K562 (cell line): ENCODE data around the gene ERP44. TPM values are rescaled to one million over a fixed set of nuclear protein-coding genes. Genes with fewer than 3 reads are reported as not detected.

Source experiments
- ATAC-seq: fragments of 200-7000 bp; cut with Tn5 transposase; 3 replicates; pipeline ENCODE4 v1.9.1; 2020; ENCODE audit warnings: moderate library complexity
- BruUV-seq: library from RNA; stranded (reverse); fragments of 400-500 nt; replicated peaks from 2 replicates; lab custom pipeline; 2021; lab: Mats Ljungman, UMichigan
- CTCF ChIA-PET: fragments of 300-600 bp; formaldehyde crosslinking; extraction: SDS; loops from one replicate; lab custom pipeline; 2021; ENCODE audit warnings: low intra/inter-chr PET ratio; lab: Yijun Ruan, JAX
- POLR2A ChIA-PET: fragments of 300-600, 350-650 bp; sonication (Branson Sonifier 250); formaldehyde crosslinking; extraction: SDS; loops from one replicate; lab custom pipeline; 2021; ENCODE audit warnings: antibody characterized with exemption, inconsistent platforms; lab: Yijun Ruan, JAX
- DNase-seq, 4 experiments: peaks; one replicate each; pipeline versions ENCODE4 v3.0.0 to v3.0.0-alpha.2; 2011 to 2018; ENCODE audit warnings: low spot score in 3 of 4, mixed read lengths in 3 of 4; ENCODE audit errors: extremely low read depth in 1 of 4
- FAIRE-seq: peaks from 2 replicates; lab custom pipeline; 2011; peaks lifted over from hg19 to GRCh38; lab: Jason Lieb, UNC
- H2AFZ ChIP-seq: 2 replicates; pipeline ENCODE4 v1.6.0; 2011; ENCODE audit warnings: low read depth, low read length, control low read depth, inconsistent platforms
- H3K27ac ChIP-seq: fragments of 200-600 bp; 3 replicates; pipeline ENCODE4 v1.8.0; 2011; ENCODE audit warnings: low read depth, mild to moderate bottlenecking, control low read depth, inconsistent platforms, low read length, moderate library complexity, mixed read lengths; ENCODE audit errors: extremely low read depth
- H3K27me3 ChIP-seq, 2 experiments: fragments of 300-600 bp in 1 of 2; 2 replicates in 1 of 2; 3 replicates in 1 of 2; pipeline versions ENCODE4 v1.6.0 to v1.8.0; 2011; ENCODE audit warnings: inconsistent platforms in 2 of 2, low read length in 2 of 2, mild to moderate bottlenecking in 1 of 2, mixed read lengths in 1 of 2, moderate library complexity in 1 of 2; ENCODE audit not compliant: control insufficient read depth in 2 of 2, insufficient read depth in 2 of 2
- H3K36me3 ChIP-seq: fragments of 300-600 bp; 3 replicates; pipeline ENCODE4 v1.8.0; 2011; ENCODE audit warnings: mild to moderate bottlenecking, low read length, inconsistent platforms; ENCODE audit not compliant: control insufficient read depth, insufficient read depth
- H3K4me1 ChIP-seq, 2 experiments: fragments of 200-600 bp in 1 of 2; replicated peaks in 1 of 2; 2 replicates in 1 of 2; 3 replicates in 1 of 2; pipeline versions ENCODE4 v1.5.1 to v1.8.0; 2011; ENCODE audit warnings: inconsistent platforms in 2 of 2, low read length in 2 of 2, mild to moderate bottlenecking in 1 of 2, mixed read lengths in 1 of 2, moderate library complexity in 1 of 2; ENCODE audit not compliant: control insufficient read depth in 2 of 2, insufficient read depth in 2 of 2
- H3K4me2 ChIP-seq: 2 replicates; pipeline ENCODE4 v1.6.1; 2011; ENCODE audit warnings: low read length, control low read depth, inconsistent platforms, mixed read lengths; ENCODE audit not compliant: insufficient read depth
- H3K4me3 ChIP-seq: fragments of 200-600 bp; sonication (generic), shearing (Covaris generic); 2 replicates; pipeline ENCODE4 v1.5.1; 2016; ENCODE audit warnings: control low read depth, inconsistent platforms
- H3K79me2 ChIP-seq: fragments of 200-600 bp; 3 replicates; pipeline ENCODE4 v1.8.0; 2011; ENCODE audit warnings: low read length, inconsistent platforms; ENCODE audit not compliant: control insufficient read depth, insufficient read depth
- H3K9ac ChIP-seq, 2 experiments: 2 replicates each; pipeline versions ENCODE4 v1.6.0 to v1.6.1; 2011; ENCODE audit warnings: low read depth in 2 of 2, low read length in 2 of 2, control low read depth in 1 of 2, inconsistent platforms in 1 of 2, mild to moderate bottlenecking in 1 of 2, mixed read lengths in 1 of 2; ENCODE audit not compliant: insufficient read depth in 1 of 2
- H3K9me1 ChIP-seq: one replicate; pipeline ENCODE4 v1.6.0; 2011; ENCODE audit warnings: inconsistent platforms, mild to moderate bottlenecking, low read length, moderate library complexity; ENCODE audit not compliant: control insufficient read depth, insufficient read depth
- H3K9me3 ChIP-seq: replicated peaks from 2 replicates; pipeline ENCODE4 v1.5.1; 2011; ENCODE audit warnings: low read depth, low read length, inconsistent platforms; ENCODE audit not compliant: control insufficient read depth, insufficient read depth
- H4K20me1 ChIP-seq: replicated peaks from 2 replicates; pipeline ENCODE4 v1.6.1; 2011; ENCODE audit warnings: low read length, inconsistent platforms, mixed read lengths; ENCODE audit not compliant: control insufficient read depth, insufficient read depth
- BHLHE40 ChIP-seq: IDR thresholded peaks from 2 replicates; pipeline ENCODE4 v1.6.1; 2011; ENCODE audit warnings: low read length, improper control_type of control experiment
- CBX3 ChIP-seq, 2 experiments: IDR thresholded peaks; 1 replicate in 1 of 2; 2 replicates in 1 of 2; pipeline ENCODE4 v1.6.1; 2012; ENCODE audit warnings: inconsistent platforms in 2 of 2, low read length in 2 of 2, borderline replicate concordance in 1 of 2, control low read depth in 1 of 2
- CEBPB ChIP-seq: fragments of 450-650 bp; IDR thresholded peaks from 2 replicates; pipeline ENCODE4 v1.6.1; 2016; ENCODE audit warnings: missing genetic modification characterization, missing compliant biosample characterization
- NKRF ChIP-seq: fragments of 450-650 bp; IDR thresholded peaks from 2 replicates; pipeline ENCODE4 v1.6.1; 2016; ENCODE audit warnings: borderline replicate concordance
- ZNF212 ChIP-seq: fragments of 450-650 bp; formaldehyde crosslinking; IDR thresholded peaks from 2 replicates; pipeline ENCODE4 v1.4.0; 2020; ENCODE audit warnings: mild to moderate bottlenecking
- ZNF23 ChIP-seq: fragments of 250-450 bp; sonication (Bioruptor Pico); IDR thresholded peaks from 2 replicates; pipeline ENCODE4 v1.4.0; 2020; ENCODE audit warnings: mild to moderate bottlenecking
- WGBS: fragments of 100-300 bp; shearing (Covaris generic); methylation state at CpG from one replicate; pipeline ENCODE4 v1.1.6; 2016; ENCODE audit warnings: low coverage, mixed read lengths; ENCODE audit not compliant: insufficient coverage; ENCODE audit errors: missing lambda C conversion rate; 5-methylcytosine and 5-hydroxymethylcytosine counted together
- in situ Hi-C: fragments of 300-500 bp; cut with MboI; formaldehyde crosslinking; loops from 4 replicates; pipeline ENCODE4 v1.15.0; 2018; ENCODE audit warnings: inconsistent platforms, mixed read lengths
- intact Hi-C: fragments of 100-400 bp; cut with micrococcal nuclease; formaldehyde crosslinking; loops from 2 replicates; pipeline ENCODE4 v1.14.2; 2022
- polyA plus RNA-seq, 8 experiments: library from polyadenylated mRNA; depleted of rRNA in 4 of 8; stranded (reverse) in 5 of 8; unstranded in 3 of 8; fragments of >200 nt; fragmentation: Nextera tagmentation in 2 of 8; fragmentation: Illumina TruSeq in 1 of 8; extraction: Ambion mirVana in 2 of 8; extraction: Trizol in 1 of 8; gene quantifications; 2 replicates each; pipeline versions ENCODE4 v1.2.1 to v1.2.3, GENCODE V29; 2011 to 2014; ENCODE audit warnings: inconsistent platforms in 1 of 8, missing spikeins in 1 of 8
- total RNA-seq, 7 experiments: library from RNA; depleted of rRNA in 6 of 7; stranded (reverse); fragments of >200 nt in 6 of 7; fragmentation: Illumina TruSeq in 2 of 7; extraction: Trizol in 2 of 7; gene quantifications; 2 replicates each; pipeline versions ENCODE4 v1.2.1 to v1.2.3, GENCODE V29; 2011 to 2021; ENCODE audit warnings: low replicate concordance in 1 of 7

ERP44 gene
- total and polyA plus RNA-seq, 9 of the 15 experiments (the other 6 are each of a cell fraction or from before 2014, with no cell fraction given): 9.2 to 23.4 (median 13.6) TPM

DNA sequence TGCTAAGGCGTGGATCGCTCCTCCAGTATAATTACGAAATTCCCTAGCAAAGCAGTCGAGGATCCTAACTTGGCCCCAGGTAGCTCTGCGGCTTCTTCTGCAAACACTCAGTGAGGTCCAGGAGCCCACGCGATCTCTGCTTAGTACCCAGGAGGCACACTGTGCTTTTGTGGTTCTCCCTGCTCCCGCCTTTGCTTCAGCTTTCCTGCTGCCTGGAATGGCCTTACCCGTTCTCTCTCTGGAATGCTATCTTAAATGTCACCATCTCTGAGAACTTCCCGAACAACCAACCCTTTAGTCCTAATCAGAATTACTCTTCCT is 882 bp upstream of the ERP44 start:
- Histone ChIP-seq H3K4me2 (peak overlapping the region; percentile 95), H3K9ac (peak overlapping the region; percentile 85 to 87), H3K9me1 (no peaks in the 10 kb centered on the region), H3K9me3 (no peaks in the 10 kb centered on the region), H2AFZ (peak overlapping the region; percentile 91), H4K20me1 (peaks cover 9% of the 10 kb centered on the region; the same call in 1 of the 2 replicates), H3K27me3 (no peaks in the 10 kb centered on the region), H3K4me1 (peaks cover 0 to 17% of the 10 kb centered on the region in 2 experiments; a peak in 2 of 5 replicates), H3K79me2 (peaks cover 55% of the 10 kb centered on the region), H3K4me3 (peak overlapping the region; percentile 83), H3K27ac (peak overlapping the region; percentile 64), H3K36me3 (peaks cover 11% of the 10 kb centered on the region; the same call in 2 of the 3 replicates)
- intact Hi-C loops: loop anchor here (2.0 to 10.0 kb wide), 3 partner anchors 29 to 275 kb away; partner anchors contain the start of gene NR4A3
- POLR2A ChIA-PET: no interaction called here
- ATAC-seq (peak; percentile 3), FAIRE-seq (no peak), DNase-seq (peak in 2 of 4 experiments; percentile 14 to 41)
- in situ Hi-C loops: no loop called here
- TF ChIP-seq ZNF212 (no peak), CEBPB (peak; percentile 73), ZNF23 (CRISPR knock-in tag) (no peak), NKRF (no peak; the same call in 1 of the 2 replicates), CBX3 (IDR thresholded peaks at IDR 0.05; ENCODE audit: borderline replicate concordance in 1 of 2, low read length in 2 of 2) (no peak), BHLHE40 (0 out of 2 replicates have a peak, but pooled peaks have one; percentile 0)
- BruUV-seq: TSS peak; percentile 73
- CTCF ChIA-PET: no interaction called here
- WGBS: 4% methylated on average over 10 of the region's 10 CpGs
